DND-41 (cell line): ENCODE measurements around the gene SIGMAR1.

Experiments used
- CTCF ChIP-seq: IDR thresholded peaks from 2 replicates; pipeline ENCODE4 v1.5.1; 2012; ENCODE audit warnings: borderline replicate concordance, low read length, moderate library complexity, mild to moderate bottlenecking; ENCODE audit not compliant: poor library complexity, severe bottlenecking; ENCODE audit errors: extremely low read depth
- EZH2 ChIP-seq: IDR thresholded peaks from 3 replicates; pipeline ENCODE4 v1.6.1; 2012; ENCODE audit warnings: borderline replicate concordance, low read depth, mild to moderate bottlenecking, moderate library complexity, low read length, inconsistent platforms; ENCODE audit not compliant: severe bottlenecking

DNA sequence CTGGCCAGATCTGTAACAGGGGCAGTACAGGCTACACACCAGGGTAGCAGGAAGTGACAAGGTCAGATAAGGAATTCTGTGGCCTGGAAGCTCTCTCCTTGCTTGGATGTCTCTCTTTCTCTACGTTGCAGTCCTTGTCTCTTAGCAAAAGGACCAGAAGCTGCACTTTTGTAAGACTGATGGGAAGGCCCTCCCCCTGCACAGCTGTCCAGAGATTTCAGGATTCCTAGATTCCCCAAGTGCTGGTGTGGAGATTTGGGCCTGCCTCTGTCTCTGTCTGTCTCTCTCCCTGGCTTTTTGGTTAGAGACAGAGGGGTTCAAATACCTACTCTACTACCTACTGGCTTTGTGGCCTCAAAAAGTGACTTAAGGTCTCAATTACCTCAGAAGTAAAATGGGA is 38.0 kb downstream of the SIGMAR1 start:
- TF ChIP-seq CTCF (no peak), EZH2 (no peak)
